Prostate gland (tissue), 2 donors: ENCODE data around the gene FAM43A.

Experiments used
- POLR2A ChIP-seq: fragments of 450-650 bp; IDR thresholded peaks from one replicate; pipeline ENCODE4 v1.6.1; 2016; ENCODE audit warnings: antibody characterized with exemption, mild to moderate bottlenecking
- POLR2AphosphoS5 ChIP-seq: sonication (generic); formaldehyde crosslinking; IDR thresholded peaks from one replicate; pipeline ENCODE4 v1.6.1; 2017; ENCODE audit warnings: antibody characterized with exemption
- TF ChIP-seq, protein P1 (sequence below), 4 experiments: fragments of 200-600 bp in 2 of 4; fragments of 450-650 bp in 2 of 4; sonication (generic) in 2 of 4; IDR thresholded peaks; 1 replicate in 3 of 4; 2 replicates in 1 of 4; pipeline ENCODE4 v1.5.1; 2016 to 2019; ENCODE audit warnings: antibody characterized with exemption in 4 of 4, mild to moderate bottlenecking in 2 of 4, moderate library complexity in 2 of 4

DNA sequence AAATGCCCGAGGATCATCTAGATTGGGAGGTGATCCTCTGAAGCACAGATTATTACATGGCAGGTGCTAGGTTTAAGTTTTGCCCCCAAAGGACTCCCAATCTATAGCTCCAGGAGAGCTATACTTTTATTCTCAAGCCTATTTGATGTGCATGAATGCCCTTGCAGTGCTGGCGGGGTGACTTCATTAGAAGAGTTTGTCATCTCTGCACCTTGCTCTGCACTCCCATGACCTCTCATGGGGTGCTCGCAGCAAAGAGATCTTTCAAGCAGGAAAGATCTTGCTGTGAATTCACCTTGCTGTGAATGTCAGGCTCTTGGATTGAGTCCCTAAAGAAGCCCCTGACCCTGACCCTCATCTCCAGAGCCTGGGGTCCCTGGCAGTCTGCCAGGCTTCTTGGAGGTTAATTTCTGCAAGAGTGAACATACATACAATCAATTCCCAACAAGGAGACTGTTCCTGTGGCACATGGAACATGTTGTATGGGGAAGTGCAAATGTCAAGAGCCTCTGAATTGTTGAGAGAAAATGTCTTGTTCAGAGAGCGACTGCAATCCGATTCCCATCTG is 45.9 kb downstream of the FAM43A start:
- TF ChIP-seq, protein P1, sequence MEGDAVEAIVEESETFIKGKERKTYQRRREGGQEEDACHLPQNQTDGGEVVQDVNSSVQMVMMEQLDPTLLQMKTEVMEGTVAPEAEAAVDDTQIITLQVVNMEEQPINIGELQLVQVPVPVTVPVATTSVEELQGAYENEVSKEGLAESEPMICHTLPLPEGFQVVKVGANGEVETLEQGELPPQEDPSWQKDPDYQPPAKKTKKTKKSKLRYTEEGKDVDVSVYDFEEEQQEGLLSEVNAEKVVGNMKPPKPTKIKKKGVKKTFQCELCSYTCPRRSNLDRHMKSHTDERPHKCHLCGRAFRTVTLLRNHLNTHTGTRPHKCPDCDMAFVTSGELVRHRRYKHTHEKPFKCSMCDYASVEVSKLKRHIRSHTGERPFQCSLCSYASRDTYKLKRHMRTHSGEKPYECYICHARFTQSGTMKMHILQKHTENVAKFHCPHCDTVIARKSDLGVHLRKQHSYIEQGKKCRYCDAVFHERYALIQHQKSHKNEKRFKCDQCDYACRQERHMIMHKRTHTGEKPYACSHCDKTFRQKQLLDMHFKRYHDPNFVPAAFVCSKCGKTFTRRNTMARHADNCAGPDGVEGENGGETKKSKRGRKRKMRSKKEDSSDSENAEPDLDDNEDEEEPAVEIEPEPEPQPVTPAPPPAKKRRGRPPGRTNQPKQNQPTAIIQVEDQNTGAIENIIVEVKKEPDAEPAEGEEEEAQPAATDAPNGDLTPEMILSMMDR (IDR thresholded peaks at IDR 0.05), result no peak
- TF ChIP-seq POLR2A (no peak), POLR2AphosphoS5 (no peak)
